ENCODE results near the gene ITGAL. TPM values are rescaled to one million over a fixed set of nuclear protein-coding genes. Genes with fewer than 3 reads are reported as not detected.

Gene ITGAL
- total RNA-seq, 1 donor from 2014 or later: 2.4 TPM

DNA sequence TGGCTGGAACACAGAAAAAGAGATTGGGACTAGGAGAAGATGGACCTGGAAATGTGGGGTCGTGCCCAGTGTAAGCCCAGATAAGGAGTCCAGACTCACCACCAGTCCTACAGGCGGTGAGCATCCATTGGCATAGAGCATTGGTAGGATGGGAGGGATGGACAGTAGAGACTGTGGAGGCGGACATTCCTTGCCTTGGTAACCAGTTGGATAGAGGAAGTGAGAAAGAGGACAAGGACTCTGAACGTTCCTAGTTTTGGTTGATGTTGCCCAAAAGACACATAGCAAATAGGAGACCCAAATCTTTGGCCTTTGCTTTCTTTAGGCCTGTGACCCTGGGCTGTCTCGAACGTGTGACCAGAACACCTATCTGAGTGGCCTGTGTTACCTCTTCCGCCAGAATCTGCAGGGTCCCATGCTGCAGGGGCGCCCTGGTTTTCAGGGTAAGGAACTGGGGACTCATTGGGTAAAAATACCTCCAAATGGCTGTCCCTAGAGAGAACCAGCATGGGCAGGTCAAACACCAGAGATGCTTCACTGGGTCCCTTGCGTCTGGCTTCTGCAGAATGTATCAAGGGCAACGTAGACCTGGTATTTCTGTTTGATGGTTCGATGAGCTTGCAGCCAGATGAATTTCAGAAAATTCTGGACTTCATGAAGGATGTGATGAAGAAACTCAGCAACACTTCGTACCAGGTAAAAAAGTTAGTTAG, 6.4 kb downstream of the ITGAL start:
- Histone ChIP-seq H3K9me3 (replicated peaks) (no peaks in the 10 kb centered on the region), H3K36me3 (no peaks in the 10 kb centered on the region), H3K27ac (replicated peaks) (no peak overlapping the region), H3K4me3 (no peak overlapping the region), H3K4me1 (no peaks in the 10 kb centered on the region), H3K27me3 (ENCODE audit: low read depth) (peaks cover 38% of the 10 kb centered on the region)
- no peak for DNase-seq
- TF ChIP-seq CTCF (IDR thresholded peaks at IDR 0.05; ENCODE audit: borderline replicate concordance): no peak
- intact Hi-C loops (cut with micrococcal nuclease): no loop called here

- TF ChIP-seq CTCF (IDR thresholded peaks at IDR 0.05; ENCODE audit: borderline replicate concordance): no peak
- Histone ChIP-seq H3K4me1 (no peaks in the 10 kb centered on the region), H3K27ac (replicated peaks) (no peak overlapping the region), H3K4me3 (no peak overlapping the region), H3K36me3 (no peaks in the 10 kb centered on the region), H3K9me3 (replicated peaks) (no peaks in the 10 kb centered on the region), H3K27me3 (ENCODE audit: low read depth) (peaks cover 14% of the 10 kb centered on the region)
- intact Hi-C loops (cut with micrococcal nuclease): no loop called here
- DNase-seq: no peak
Measured at GRCh38 chr16:30481381-30481780, 8.8 kb downstream of the ITGAL start.

GRCh38 chr16:30482366-30482765, 9.8 kb downstream of the ITGAL start:
- Histone ChIP-seq H3K27ac (replicated peaks) (no peak overlapping the region), H3K4me3 (no peak overlapping the region), H3K27me3 (ENCODE audit: low read depth) (peaks cover 13% of the 10 kb centered on the region), H3K4me1 (no peaks in the 10 kb centered on the region), H3K36me3 (no peaks in the 10 kb centered on the region), H3K9me3 (replicated peaks) (no peaks in the 10 kb centered on the region)
- TF ChIP-seq CTCF (IDR thresholded peaks at IDR 0.05; ENCODE audit: borderline replicate concordance): no peak
- DNase-seq: no peak
- intact Hi-C loops (cut with micrococcal nuclease): no loop called here

DNA sequence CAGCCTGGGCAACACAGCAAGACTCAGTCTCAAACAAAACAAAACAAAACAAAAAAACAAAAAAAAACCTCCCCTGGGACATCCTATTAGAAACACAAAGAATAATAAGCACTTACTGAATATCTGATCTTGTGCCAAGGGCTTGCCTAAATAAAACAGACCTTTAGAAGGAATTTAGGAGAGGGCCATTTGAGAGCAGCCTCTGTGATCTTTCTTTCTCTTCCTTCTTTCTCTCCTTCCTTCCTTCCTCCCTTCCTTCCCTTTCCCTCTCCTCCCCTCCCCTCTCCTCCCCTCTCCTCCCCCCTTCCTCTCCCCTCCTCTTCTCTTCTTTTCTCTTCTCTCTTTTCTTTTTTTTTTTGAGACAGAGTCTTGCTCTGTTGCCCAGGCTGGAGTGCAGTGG, 12.3 kb downstream of the ITGAL start:
- DNase-seq: no peak
- Histone ChIP-seq H3K36me3 (no peaks in the 10 kb centered on the region), H3K4me1 (no peaks in the 10 kb centered on the region), H3K4me3 (no peak overlapping the region), H3K27ac (replicated peaks) (no peak overlapping the region), H3K27me3 (ENCODE audit: low read depth) (peaks cover 20% of the 10 kb centered on the region), H3K9me3 (replicated peaks) (no peaks in the 10 kb centered on the region)
- TF ChIP-seq CTCF (IDR thresholded peaks at IDR 0.05; ENCODE audit: borderline replicate concordance): no peak
- intact Hi-C loops (cut with micrococcal nuclease): no loop called here

DNA sequence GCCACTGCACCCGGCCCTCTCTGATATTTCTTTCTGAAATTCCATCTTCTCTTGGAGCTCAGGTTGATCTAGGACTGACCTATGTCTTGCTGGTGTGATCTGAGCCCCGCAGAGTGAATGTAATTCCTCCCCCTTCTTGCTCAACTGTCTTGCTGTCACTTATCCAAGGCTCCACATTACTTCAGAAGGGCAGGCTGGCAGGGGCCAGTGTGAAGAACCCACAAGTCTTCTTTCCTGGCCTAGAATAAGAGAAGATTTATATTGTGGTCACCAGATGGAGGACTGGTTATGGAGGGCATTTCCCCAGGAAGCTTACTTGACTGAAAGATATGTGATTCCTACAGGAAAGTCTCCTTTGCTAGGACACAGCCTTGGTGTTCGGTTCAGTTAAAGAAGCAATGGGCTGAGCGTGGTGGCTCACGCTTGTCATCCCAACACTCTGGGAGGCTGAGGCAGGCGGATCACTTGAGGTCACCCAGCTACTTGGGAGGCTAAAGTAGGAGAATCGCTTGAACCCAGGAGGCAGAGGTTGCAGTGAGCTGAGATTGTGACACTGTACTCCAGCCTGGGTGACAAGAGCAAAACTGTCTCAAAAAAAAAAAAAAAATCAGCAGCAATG, 13.4 kb downstream of the ITGAL start:
- intact Hi-C loops (cut with micrococcal nuclease): no loop called here
- H3K36me3 ChIP-seq: no peaks in the 10 kb centered on the region
- H3K9me3 ChIP-seq (replicated peaks): no peaks in the 10 kb centered on the region
- no peak for TF ChIP-seq CTCF (IDR thresholded peaks at IDR 0.05; ENCODE audit: borderline replicate concordance)
- no peak overlapping the region for H3K27ac ChIP-seq (replicated peaks)
- H3K27me3 ChIP-seq (ENCODE audit: low read depth): peaks cover 20% of the 10 kb centered on the region
- no peak overlapping the region for H3K4me3 ChIP-seq
- H3K4me1 ChIP-seq: no peaks in the 10 kb centered on the region
- no peak for DNase-seq
